Naive thymus-derived CD4-positive, alpha-beta T cell (primary cell): ENCODE results near the gene SGF29. TPM values are rescaled to one million over a fixed set of nuclear protein-coding genes. Genes with fewer than 3 reads are reported as not detected.
"Not testable (repeated sequence)": the region's sequence is repeated elsewhere in the genome, so short reads cannot be mapped to it uniquely, and the experiment has no call there.

ENCODE experiments used
- ATAC-seq: fragments of 150-1000 bp; cut with Tn5 transposase; 2 replicates; pipeline ENCODE4 v1.10.0; 2021; ENCODE audit warnings: mild to moderate bottlenecking, moderate library complexity
- CTCF ChIA-PET: fragments of 350-600 bp; sonication (Branson Sonifier 250); formaldehyde crosslinking; loops from one replicate; lab custom pipeline; 2021; ENCODE audit warnings: antibody characterized with exemption; lab: Charles Lee
- POLR2A ChIA-PET: fragments of 350-600 bp; sonication (Branson Sonifier 250); formaldehyde crosslinking; loops from one replicate; lab custom pipeline; 2021; ENCODE audit warnings: antibody characterized with exemption, inconsistent platforms; lab: Charles Lee
- DNase-seq, 9 donors: peaks; one replicate each; pipeline versions ENCODE4 v3.0.0 to v3.0.0-alpha.2; 2020 to 2022; ENCODE audit warnings: mixed read lengths in 1 of 9
- H3K27ac ChIP-seq: one replicate; pipeline ENCODE4 v1.7.0; 2013; ENCODE audit warnings: mild to moderate bottlenecking, low read depth, low read length, moderate library complexity
- H3K27me3 ChIP-seq, 2 donors: one replicate each; pipeline ENCODE4 v1.7.0; 2013; ENCODE audit warnings: low read length in 2 of 2, mild to moderate bottlenecking in 2 of 2, moderate library complexity in 2 of 2; ENCODE audit not compliant: control insufficient read depth in 2 of 2, insufficient read depth in 2 of 2
- H3K36me3 ChIP-seq, 3 experiments: 1 replicate in 2 of 3; 2 replicates in 1 of 3; pipeline ENCODE4 v1.7.0; 2013; ENCODE audit warnings: low read length in 3 of 3, mild to moderate bottlenecking in 3 of 3, moderate library complexity in 1 of 3; ENCODE audit not compliant: insufficient read depth in 3 of 3, control insufficient read depth in 2 of 3
- H3K4me1 ChIP-seq, 2 donors: one replicate each; pipeline ENCODE4 v1.7.0; 2013; ENCODE audit warnings: low read length in 2 of 2, mild to moderate bottlenecking in 2 of 2, moderate library complexity in 1 of 2; ENCODE audit not compliant: control insufficient read depth in 2 of 2, insufficient read depth in 2 of 2
- H3K4me3 ChIP-seq: 2 replicates; pipeline ENCODE4 v1.7.0; 2013; ENCODE audit warnings: mild to moderate bottlenecking, low read length
- H3K9me3 ChIP-seq, 3 experiments: 1 replicate in 2 of 3; 2 replicates in 1 of 3; pipeline ENCODE4 v1.7.0; 2013; ENCODE audit warnings: low read length in 3 of 3; ENCODE audit not compliant: control insufficient read depth in 2 of 3
- H3K27ac Mint-ChIP-seq, 9 donors: one replicate each; pipeline ENCODE4 v1.8.0; 2020 to 2022; ENCODE audit warnings: mixed read lengths in 9 of 9, mild to moderate bottlenecking in 8 of 9, moderate library complexity in 5 of 9, inconsistent platforms in 2 of 9
- H3K27me3 Mint-ChIP-seq, 5 donors: one replicate each; pipeline ENCODE4 v1.8.0; 2021 to 2022; ENCODE audit warnings: mixed read lengths in 5 of 5, mild to moderate bottlenecking in 1 of 5
- H3K36me3 Mint-ChIP-seq, 5 donors: one replicate each; pipeline ENCODE4 v1.8.0; 2020 to 2022; ENCODE audit warnings: mixed read lengths in 5 of 5, mild to moderate bottlenecking in 3 of 5, inconsistent platforms in 1 of 5
- H3K4me1 Mint-ChIP-seq, 7 donors: one replicate each; pipeline ENCODE4 v1.8.0; 2020 to 2022; ENCODE audit warnings: mixed read lengths in 7 of 7, mild to moderate bottlenecking in 3 of 7, inconsistent platforms in 1 of 7
- H3K4me3 Mint-ChIP-seq, 10 donors: one replicate each; pipeline ENCODE4 v1.8.0; 2020 to 2022; ENCODE audit warnings: mild to moderate bottlenecking in 10 of 10, mixed read lengths in 10 of 10, moderate library complexity in 6 of 10, inconsistent platforms in 2 of 10
- H3K9me3 Mint-ChIP-seq, 11 donors: one replicate each; pipeline ENCODE4 v1.8.0; 2020 to 2022; ENCODE audit warnings: mixed read lengths in 11 of 11, mild to moderate bottlenecking in 4 of 11, inconsistent platforms in 1 of 11, moderate library complexity in 1 of 11
- intact Hi-C, 2 donors: fragments of 100-400 bp; cut with micrococcal nuclease; formaldehyde crosslinking; loops; one replicate each; pipeline ENCODE4 v1.15.1; 2023
- polyA plus RNA-seq, 2 donors: library from polyadenylated mRNA; unstranded; fragments of 300-500 nt; fragmentation: Illumina TruSeq; gene quantifications; one replicate each; pipeline ENCODE4 v1.2.3, GENCODE V29; 2021
- total RNA-seq, 6 experiments: library from RNA in 5 of 6; stranded (reverse) in 5 of 6; gene quantifications; 1 replicate in 5 of 6; 2 replicates in 1 of 6; pipeline ENCODE4 v1.2.3 and lab custom pipeline; 2021 to 2026

SGF29 gene
- total and polyA plus RNA-seq, 7 experiments from 2014 or later = 41.5 to 85.6 (median 68.2) TPM

- H3K27ac ChIP-seq, H3K36me3 Mint-ChIP-seq, H3K27me3 ChIP-seq, POLR2A ChIA-PET, H3K9me3 Mint-ChIP-seq, H3K4me1 Mint-ChIP-seq, H3K4me1 ChIP-seq, H3K36me3 ChIP-seq, H3K27me3 Mint-ChIP-seq, H3K4me3 Mint-ChIP-seq, ATAC-seq, H3K4me3 ChIP-seq, DNase-seq, H3K9me3 ChIP-seq, CTCF ChIA-PET, H3K27ac Mint-ChIP-seq, intact Hi-C loops: not testable (repeated sequence)
Measured at GRCh38 chr16:28636093-28636823, 82.5 kb downstream of the SGF29 start.

GRCh38 chr16:28637765-28638164 is 84.0 kb downstream of the SGF29 start, which contains the start of gene NPIPB8:
Gene NPIPB8, plus strand, starts transcription at chr16:28638065. Its CDS starts 296 bp downstream, at chr16:28638361.
- H3K4me3 Mint-ChIP-seq, ATAC-seq, H3K9me3 ChIP-seq, intact Hi-C loops, CTCF ChIA-PET, H3K4me1 Mint-ChIP-seq, H3K36me3 ChIP-seq, H3K27me3 Mint-ChIP-seq, H3K4me3 ChIP-seq, H3K4me1 ChIP-seq, H3K27me3 ChIP-seq, H3K36me3 Mint-ChIP-seq, H3K27ac ChIP-seq, H3K9me3 Mint-ChIP-seq, POLR2A ChIA-PET, H3K27ac Mint-ChIP-seq, DNase-seq: not testable (repeated sequence)

- H3K9me3 ChIP-seq, POLR2A ChIA-PET, H3K36me3 ChIP-seq, H3K4me3 Mint-ChIP-seq, CTCF ChIA-PET, H3K9me3 Mint-ChIP-seq, H3K27me3 ChIP-seq, H3K4me1 ChIP-seq, H3K27ac Mint-ChIP-seq, H3K36me3 Mint-ChIP-seq, DNase-seq, intact Hi-C loops, H3K27ac ChIP-seq, ATAC-seq, H3K4me3 ChIP-seq, H3K27me3 Mint-ChIP-seq, H3K4me1 Mint-ChIP-seq: not testable (repeated sequence)
Measured at GRCh38 chr16:28638359-28638758, 84.6 kb downstream of the SGF29 start.

- H3K27me3 Mint-ChIP-seq, ATAC-seq, H3K4me1 Mint-ChIP-seq, H3K27me3 ChIP-seq, POLR2A ChIA-PET, intact Hi-C loops, H3K9me3 Mint-ChIP-seq, H3K36me3 Mint-ChIP-seq, H3K9me3 ChIP-seq, H3K36me3 ChIP-seq, H3K27ac ChIP-seq, H3K4me3 Mint-ChIP-seq, H3K4me1 ChIP-seq, DNase-seq, CTCF ChIA-PET, H3K4me3 ChIP-seq: not testable (repeated sequence)
- H3K27ac Mint-ChIP-seq = peak overlapping the region in 1 of 9 donors; percentile 59
Measured at GRCh38 chr16:28639959-28640358, 86.2 kb downstream of the SGF29 start.

Other genes with a start within 250 kb of the SGF29 start
- gene NPIPB6, start 190.4 kb upstream of the SGF29 start, total RNA-seq = 1 to 10 TPM; 2.5 to 7.3 (median 5.6) TPM
- gene NPIPB6, start 190.4 kb upstream of the SGF29 start, polyA plus RNA-seq = not detected
- 10 to 100 TPM; 14.4 to 78.4 (median 23.3) TPM for gene EIF3CL, start 150.1 kb upstream of the SGF29 start, total RNA-seq
- gene EIF3CL, start 150.1 kb upstream of the SGF29 start, polyA plus RNA-seq = 10 to 100 TPM; 37.0 to 38.2 TPM
- gene NPIPB7, start 81.6 kb upstream of the SGF29 start, total RNA-seq = under 1 TPM in 4 of 5 experiments, not detected in 1; 0.22 to 0.54 (median 0.25) TPM
- not detected for gene NPIPB7, start 81.6 kb upstream of the SGF29 start, polyA plus RNA-seq
- 10 to 100 TPM; 56.5 to 76.3 (median 70.7) TPM for gene CLN3, start 61.8 kb upstream of the SGF29 start, total RNA-seq
- 10 to 100 TPM; 16.0 to 27.3 TPM for gene CLN3, start 61.8 kb upstream of the SGF29 start, polyA plus RNA-seq
- 10 to 100 TPM in 2 of 5 experiments, 1 to 10 TPM in 3; 3.3 to 28.8 (median 8.2) TPM for gene APOBR, start 59.3 kb upstream of the SGF29 start, total RNA-seq
- under 1 TPM; 0.22 to 0.79 TPM for gene APOBR, start 59.3 kb upstream of the SGF29 start, polyA plus RNA-seq
- under 1 TPM in 1 of 5 experiments, not detected in 4; 0.49 TPM for gene IL27, start 47.1 kb upstream of the SGF29 start, total RNA-seq
- not detected for gene IL27, start 47.1 kb upstream of the SGF29 start, polyA plus RNA-seq
- under 1 TPM in 2 of 5 experiments, not detected in 3; 0.05 to 0.11 TPM for gene NUPR1, start 14.9 kb upstream of the SGF29 start, total RNA-seq
- gene NUPR1, start 14.9 kb upstream of the SGF29 start, polyA plus RNA-seq = not detected
- under 1 TPM; 0.21 to 0.73 (median 0.56) TPM for gene SULT1A2, start 43.1 kb downstream of the SGF29 start, total RNA-seq
- under 1 TPM in 1 of 2 donors, not detected in 1; 0.38 TPM for gene SULT1A2, start 43.1 kb downstream of the SGF29 start, polyA plus RNA-seq
- 10 to 100 TPM in 4 of 5 experiments, 1 to 10 TPM in 1; 9.2 to 70.8 (median 19.6) TPM for gene SULT1A1, start 56.1 kb downstream of the SGF29 start, total RNA-seq
- gene SULT1A1, start 56.1 kb downstream of the SGF29 start, polyA plus RNA-seq = 10 to 100 TPM in 1 of 2 donors, 1 to 10 TPM in 1; 9.4 to 10.5 TPM
- 1 to 10 TPM in 2 of 5 experiments, under 1 TPM in 2, not detected in 1; 0.88 to 3.0 (median 1.4) TPM for gene NPIPB8, start 84.1 kb downstream of the SGF29 start, total RNA-seq
- gene NPIPB8, start 84.1 kb downstream of the SGF29 start, polyA plus RNA-seq = not detected
- gene EIF3C, start 157.5 kb downstream of the SGF29 start, total RNA-seq = 100 to 1,000 TPM; 269 to 736 (median 377) TPM
- 100 to 1,000 TPM; 158 to 380 TPM for gene EIF3C, start 157.5 kb downstream of the SGF29 start, polyA plus RNA-seq
- 1 to 10 TPM; 2.9 to 5.2 (median 4.8) TPM for gene NPIPB9, start 197.9 kb downstream of the SGF29 start, total RNA-seq
- under 1 TPM; 0.18 to 0.30 TPM for gene NPIPB9, start 197.9 kb downstream of the SGF29 start, polyA plus RNA-seq